ENCODE results near the gene GMDS.

GMDS gene

DNA sequence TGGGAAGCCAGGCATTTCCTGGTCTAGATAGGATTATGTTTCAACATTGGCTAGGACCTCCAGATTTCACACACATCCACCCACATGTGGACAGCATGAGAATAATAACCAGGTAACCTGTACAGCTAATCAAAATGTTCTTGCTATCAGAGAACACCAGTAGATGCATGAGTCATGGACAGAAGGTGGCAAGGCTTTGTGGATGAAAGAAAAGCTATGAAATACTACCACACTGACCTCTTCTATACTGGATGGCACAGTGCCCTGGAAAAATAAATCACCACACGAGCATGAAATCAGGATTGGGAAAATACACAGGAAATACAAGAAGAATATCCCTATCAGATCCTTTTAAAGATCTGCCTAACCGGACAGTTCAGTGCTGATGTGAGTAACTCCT, 113.0 kb downstream of the GMDS start:
- DNase-seq, result no peak

GRCh38 chr6:2129182-2129621, 116.2 kb downstream of the GMDS start:
- DNase-seq, result no peak

DNA sequence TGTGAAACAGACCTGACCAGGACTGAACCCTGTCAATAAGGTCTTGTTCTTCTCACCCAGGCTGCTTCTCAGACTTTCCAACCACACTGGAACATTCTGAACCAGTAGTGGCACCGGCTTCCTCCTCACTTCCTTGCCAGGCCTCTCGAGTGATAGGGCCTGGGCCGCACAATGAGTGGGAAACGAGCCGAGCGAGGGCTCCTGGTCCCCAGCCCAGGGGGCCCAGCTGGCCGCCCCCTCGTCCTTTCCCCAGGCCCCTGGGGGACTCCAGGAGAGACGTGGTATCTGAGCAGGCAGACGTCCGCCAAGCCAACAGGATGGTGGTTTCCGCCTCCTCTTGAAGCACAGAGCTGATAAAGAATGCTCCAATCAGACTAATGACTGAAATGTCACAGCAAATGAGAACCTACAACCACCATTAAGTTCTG, 117.9 kb downstream of the GMDS start:
- no peak for DNase-seq

- DNase-seq, result no peak
Measured at GRCh38 chr6:2126351-2126750, 119.1 kb downstream of the GMDS start.

DNA sequence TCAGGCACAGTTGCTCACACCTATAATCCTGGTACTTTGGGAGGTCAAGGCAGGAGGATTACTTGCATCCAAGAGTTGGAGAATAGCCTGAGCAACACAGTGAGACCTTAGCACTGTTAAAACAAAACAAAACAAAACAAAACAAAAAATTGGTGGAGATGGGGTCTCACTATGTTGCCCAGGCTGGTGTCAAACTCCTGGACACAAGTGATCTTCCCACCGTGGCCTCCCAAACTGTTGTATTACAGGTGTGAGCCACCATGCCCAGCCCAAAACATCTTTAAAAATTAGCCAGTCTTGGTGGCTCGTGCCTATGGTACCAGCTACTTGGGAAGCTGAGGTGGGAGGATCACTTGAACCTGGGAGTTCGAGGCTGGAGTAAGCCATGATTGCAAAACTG, 120.2 kb downstream of the GMDS start:
- no peak for DNase-seq

GRCh38 chr6:2124260-2124709, 121.1 kb downstream of the GMDS start:
- no peak for DNase-seq

GRCh38 chr6:2120912-2121311, 124.5 kb downstream of the GMDS start:
- DNase-seq, result no peak

- DNase-seq, result no peak
Measured at GRCh38 chr6:2119275-2119674, 126.1 kb downstream of the GMDS start.

GRCh38 chr6:2118136-2118535, 127.3 kb downstream of the GMDS start:
- no peak for DNase-seq

DNA sequence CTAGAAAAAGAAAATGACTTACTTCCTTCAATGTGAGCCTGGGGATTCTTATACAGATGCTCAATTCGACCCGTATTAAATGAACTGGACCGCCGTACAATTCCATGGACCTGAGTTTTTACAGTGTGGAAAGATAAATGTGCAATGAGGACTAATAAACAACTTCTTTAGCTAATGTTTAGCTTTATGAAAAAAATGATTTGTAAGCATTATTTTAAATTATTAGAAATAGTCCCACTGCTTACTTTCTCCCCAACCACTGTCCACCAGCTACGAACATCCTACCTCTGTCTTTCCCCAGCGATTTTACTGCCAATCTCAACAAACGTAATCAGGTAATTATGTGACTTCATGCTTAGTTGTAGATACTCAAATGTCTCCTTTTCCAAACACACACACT, 128.0 kb downstream of the GMDS start:
- DNase-seq, result no peak

GRCh38 chr6:2116496-2116895, 128.9 kb downstream of the GMDS start:
- no peak for DNase-seq

DNA sequence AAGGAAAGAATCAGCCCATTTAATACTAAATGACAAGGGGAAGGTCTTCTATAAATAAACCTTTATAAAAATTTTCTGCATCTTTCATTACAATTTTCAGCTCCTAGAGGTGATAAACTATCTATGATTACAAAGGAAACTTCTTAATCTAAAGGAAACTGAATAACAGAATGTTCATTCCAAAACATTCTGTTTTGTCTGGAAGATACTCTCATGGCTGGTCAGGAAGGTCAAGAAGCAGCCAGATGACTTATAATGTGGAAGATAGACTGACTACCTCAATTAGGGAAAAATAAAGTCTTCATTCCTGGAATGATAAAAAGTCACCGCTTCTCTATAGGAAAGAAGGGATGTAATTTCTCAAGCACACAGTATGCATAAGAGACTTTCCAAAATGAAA, 131.3 kb downstream of the GMDS start:
- DNase-seq, result no peak

GRCh38 chr6:2111162-2111677, 134.2 kb downstream of the GMDS start:
- no peak for DNase-seq

- no peak for DNase-seq
Measured at GRCh38 chr6:2110504-2110903, 134.9 kb downstream of the GMDS start.

DNA sequence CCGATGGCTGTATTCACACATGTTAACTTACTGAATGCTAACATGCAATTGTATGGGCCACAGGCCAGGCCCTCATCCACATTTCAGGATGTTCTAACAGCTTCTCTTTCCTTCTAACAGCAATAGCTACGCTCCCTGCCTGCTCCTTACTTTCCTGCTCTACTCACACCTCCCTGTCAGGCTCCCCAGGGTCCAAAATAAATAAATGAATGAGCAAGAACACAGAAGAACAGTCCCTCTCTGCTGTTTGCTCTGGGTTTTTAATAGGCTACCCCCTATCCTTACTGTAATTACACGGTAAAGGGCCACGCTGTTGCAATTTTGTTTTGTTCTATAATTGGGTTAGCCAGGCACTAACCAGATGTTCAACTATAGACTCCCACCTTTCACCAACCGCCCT, 135.6 kb downstream of the GMDS start:
- peak; percentile 60 for DNase-seq

DNA sequence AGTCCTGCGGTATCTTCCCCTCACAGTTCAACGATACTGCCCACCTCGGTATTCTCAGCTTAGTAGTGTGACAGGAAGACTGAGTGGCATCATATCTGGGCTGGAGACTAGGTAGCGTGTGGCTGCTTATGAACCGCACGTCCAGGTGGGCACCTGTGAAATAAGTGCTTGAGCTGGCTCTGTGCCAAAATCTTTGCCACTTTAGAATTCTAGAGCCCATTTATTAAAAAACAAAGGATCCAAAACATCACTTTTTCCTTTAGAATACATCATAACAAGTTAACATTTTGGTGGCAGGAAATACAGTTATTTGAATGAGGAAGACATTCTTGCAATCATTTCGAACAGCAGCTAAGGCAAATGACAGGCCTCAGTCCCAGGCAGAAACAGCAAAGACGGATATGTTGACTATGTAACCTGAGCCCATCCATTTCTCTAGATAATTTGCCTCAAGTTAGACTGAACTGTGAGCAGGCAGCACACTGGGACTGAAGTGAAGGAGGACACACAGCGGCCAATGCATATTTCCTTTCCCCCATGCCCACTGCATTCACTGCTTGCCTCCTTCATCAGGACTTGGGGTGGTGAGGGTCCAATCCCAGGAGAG, 136.6 kb downstream of the GMDS start:
- DNase-seq, result peak; percentile 82

DNA sequence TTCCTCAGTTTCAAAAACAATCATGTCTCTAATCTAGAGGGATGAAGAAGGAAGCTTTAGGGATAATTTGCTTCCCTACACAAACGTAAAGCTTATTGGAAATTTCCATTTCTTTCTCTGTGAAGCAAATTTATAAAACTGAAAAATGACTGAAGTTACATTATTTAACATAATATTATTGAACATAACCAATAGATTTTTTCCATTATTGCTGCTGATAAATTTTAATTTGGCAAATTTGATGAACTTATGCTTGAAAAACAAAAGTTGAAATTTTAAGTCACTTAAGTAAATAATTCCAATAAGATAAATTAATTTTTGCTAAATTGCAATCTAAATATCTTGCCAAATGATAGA, 140.9 kb downstream of the GMDS start:
- no peak for DNase-seq

- DNase-seq, result peak; percentile 30
Measured at GRCh38 chr6:2103765-2104523, 141.5 kb downstream of the GMDS start.

- DNase-seq, result no peak
Measured at GRCh38 chr6:2102966-2103365, 142.4 kb downstream of the GMDS start.

- no peak for DNase-seq
Measured at GRCh38 chr6:2102316-2102883, 143.0 kb downstream of the GMDS start.

GRCh38 chr6:2101213-2101612, 144.2 kb downstream of the GMDS start:
- DNase-seq, result no peak

DNA sequence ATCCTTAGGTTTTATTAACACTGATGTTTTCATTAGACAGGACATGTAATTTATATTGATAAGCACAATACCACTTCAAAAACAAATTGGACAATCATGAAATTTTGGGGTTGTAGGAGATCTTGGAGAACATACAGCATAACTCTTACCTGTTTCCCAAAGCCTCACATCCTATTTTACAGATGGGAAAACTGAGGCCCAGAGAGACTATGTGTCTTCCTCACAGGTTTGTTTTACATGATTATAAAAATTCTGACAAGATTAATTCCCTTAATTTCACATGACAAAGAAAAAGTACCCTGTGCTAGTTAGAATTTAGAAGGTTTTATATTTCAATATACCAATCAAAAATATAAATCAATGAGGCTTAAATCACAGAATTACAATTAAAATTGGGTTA, 145.5 kb downstream of the GMDS start:
- no peak for DNase-seq

GRCh38 chr6:2097464-2097863, 147.9 kb downstream of the GMDS start:
- no peak for DNase-seq

DNA sequence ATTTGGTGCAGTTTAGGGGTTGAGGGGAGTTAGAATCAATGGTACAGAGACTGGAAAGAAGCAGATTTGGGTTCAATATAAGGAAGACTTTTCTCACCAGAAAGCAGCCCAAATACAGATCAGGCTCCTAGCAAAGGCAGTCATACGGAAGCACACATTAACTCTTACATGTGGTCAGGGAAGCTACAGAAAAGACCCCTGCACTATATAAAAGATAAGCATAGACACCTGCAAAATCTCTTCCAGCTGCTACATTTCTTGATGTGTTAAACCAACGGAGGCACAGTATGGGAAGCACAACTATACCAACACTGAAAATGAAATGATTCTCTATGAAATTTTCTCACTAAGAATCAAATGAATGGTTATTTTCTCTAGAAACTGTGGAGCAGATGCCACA, 150.8 kb downstream of the GMDS start:
- DNase-seq, result no peak
